Panc1 (cell line): ENCODE results near the gene U2AF1L4.

Experiments used
- CTCF ChIP-seq: fragments of 450-650 bp; IDR thresholded peaks from 2 replicates; pipeline ENCODE4 v1.5.1; 2017; ENCODE audit warnings: mild to moderate bottlenecking
- POLR2AphosphoS5 ChIP-seq: IDR thresholded peaks from 2 replicates; pipeline ENCODE4 v1.6.1; 2012; ENCODE audit warnings: mild to moderate bottlenecking, low read depth, low read length, moderate library complexity
- REST ChIP-seq, 2 experiments: IDR thresholded peaks; 2 replicates each; pipeline ENCODE4 v1.6.1; 2011 to 2012; ENCODE audit warnings: low read depth in 2 of 2, control low read depth in 1 of 2, low read length in 1 of 2, mild to moderate bottlenecking in 1 of 2, moderate library complexity in 1 of 2; ENCODE audit not compliant: insufficient read depth in 1 of 2
- SIN3A ChIP-seq: IDR thresholded peaks from 2 replicates; pipeline ENCODE4 v1.6.1; 2012; ENCODE audit warnings: low read depth, mild to moderate bottlenecking, low read length, moderate library complexity, borderline replicate concordance; ENCODE audit not compliant: insufficient read depth
- TCF7L2 ChIP-seq: IDR thresholded peaks from 2 replicates; pipeline ENCODE4 v1.6.1; 2011; ENCODE audit warnings: mild to moderate bottlenecking, low read depth, low read length, inconsistent platforms

GRCh38 chr19:35785339-35785627, 40.1 kb upstream of the U2AF1L4 start:
- no peak for TF ChIP-seq CTCF
- TF ChIP-seq POLR2AphosphoS5 = no peak
- no peak for TF ChIP-seq SIN3A
- TF ChIP-seq REST (IDR thresholded peaks at IDR 0.05; ENCODE audit: insufficient read depth in 1 of 2, low read depth in 2 of 2, low read length in 1 of 2) = no peak
- no peak for TF ChIP-seq TCF7L2
